ENCODE measurements around the gene FAM229B.

The FAM229B gene

DNA sequence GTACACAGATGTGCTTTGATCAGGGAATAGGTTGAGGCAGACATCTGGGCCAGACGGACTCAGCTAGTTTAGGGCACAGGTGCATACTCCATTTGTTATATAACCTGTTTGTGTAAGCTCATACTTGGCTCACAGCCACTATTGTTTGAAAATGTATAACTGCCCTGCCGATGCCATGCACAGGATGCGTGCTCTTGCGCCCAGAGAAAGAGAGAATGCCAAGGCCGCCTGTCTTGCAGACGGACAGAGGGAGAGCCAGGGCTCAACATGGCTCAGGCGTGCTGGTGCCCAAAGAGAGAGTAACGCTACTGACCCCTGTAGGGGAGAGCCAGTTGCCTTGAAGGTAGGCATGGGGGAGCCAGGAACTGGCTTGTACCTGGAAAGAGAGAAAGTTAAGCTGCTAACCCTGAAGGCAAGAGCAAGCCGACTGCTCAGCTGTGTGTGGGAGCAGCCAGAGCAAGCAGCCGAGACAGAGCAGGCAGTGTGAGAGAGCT, 57.7 kb downstream of the FAM229B start:
- DNase-seq, result no peak

DNA sequence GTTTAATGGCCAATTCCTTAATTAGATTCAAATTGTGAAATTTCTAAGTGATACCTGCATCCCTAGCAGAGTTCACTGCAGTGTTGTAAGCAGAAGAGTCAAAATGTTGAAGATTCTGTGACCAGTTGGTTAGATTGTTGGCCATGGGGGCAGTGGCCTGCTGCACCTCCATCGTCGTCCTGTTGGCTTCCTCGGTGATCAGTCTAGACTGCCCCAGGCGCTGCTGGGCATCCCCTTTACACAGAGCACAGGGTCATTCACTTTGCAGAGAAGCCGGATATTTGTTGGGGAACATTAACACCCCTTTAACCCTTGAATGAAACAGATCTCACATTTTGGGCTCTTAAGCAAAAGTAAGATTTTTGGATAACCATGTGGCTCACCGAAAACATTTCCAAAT, 60.7 kb downstream of the FAM229B start:
- no peak for DNase-seq

DNA sequence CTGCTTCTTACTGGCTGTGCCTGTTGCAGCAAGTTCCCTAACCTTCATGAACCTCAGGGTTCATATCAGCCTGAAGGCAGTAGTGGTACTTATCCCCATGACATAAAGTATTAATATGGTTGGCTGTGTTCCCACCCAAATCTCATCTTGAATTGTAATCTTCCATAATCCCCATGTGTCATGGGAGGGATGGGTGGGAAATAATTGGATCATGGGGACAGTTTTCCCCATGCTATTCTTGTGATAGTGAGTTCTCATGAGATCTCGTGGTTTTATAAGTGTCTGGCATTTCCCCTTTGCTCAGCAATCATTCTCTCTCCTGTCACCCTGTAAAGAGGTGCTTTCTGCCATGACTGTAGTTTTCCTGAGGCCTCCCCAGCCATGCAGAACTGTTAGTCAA, 61.8 kb downstream of the FAM229B start:
- DNase-seq, result no peak

DNA sequence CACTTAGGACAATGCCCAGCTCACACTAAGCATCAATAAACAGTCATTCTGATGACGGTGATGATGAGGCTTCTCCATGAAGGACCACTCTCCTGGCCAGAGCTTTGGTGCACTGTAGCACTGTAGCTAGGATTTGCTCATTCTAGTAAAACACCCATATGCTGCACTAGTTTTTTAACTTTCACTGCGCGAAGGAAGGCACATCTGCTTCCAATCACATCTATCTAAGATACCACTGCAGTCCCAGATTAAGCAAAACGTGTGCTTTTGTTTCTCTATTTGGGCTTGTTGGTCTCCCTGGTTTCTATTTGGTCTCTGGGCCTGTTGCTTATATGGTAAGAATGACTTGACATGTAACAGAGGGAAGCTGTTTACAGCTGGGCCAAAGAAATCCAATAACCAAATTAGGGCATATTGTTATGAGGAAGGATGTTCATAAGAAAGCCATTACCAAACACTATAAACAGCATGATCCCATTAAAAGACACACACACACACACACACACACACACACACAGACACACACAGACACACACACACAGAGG, 62.4 kb downstream of the FAM229B start:
- no peak for DNase-seq

DNA sequence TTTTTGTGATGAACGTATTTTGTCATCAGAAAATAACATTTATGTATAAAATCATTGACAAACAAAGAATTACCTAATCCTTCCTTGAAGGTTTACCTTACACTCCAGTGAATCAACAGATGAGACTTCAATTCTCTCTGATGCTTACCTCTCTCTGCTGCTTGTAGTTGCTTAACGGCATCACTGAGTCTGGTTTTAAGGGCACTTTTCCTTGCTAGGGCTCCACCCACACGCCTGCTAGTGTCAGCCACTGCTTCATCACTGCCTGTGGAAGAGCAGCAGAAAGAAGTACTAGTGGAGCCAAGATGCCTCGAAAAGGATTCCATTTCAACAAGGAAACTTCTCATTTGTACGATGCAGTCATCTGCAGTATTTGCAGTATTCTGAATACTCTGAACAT, 63.0 kb downstream of the FAM229B start:
- DNase-seq, result no peak
